Measurements from ENCODE around the gene DEPDC1B. TPM values are rescaled to one million over a fixed set of nuclear protein-coding genes. Genes with fewer than 3 reads are reported as not detected.

The DEPDC1B gene
- total RNA-seq: 10 to 100 TPM in 1 of 2 donors, 1 to 10 TPM in 1; 7.9 to 18.3 TPM

GRCh38 chr5:60699609-60700415, at the start of gene DEPDC1B:
TSS of gene DEPDC1B (minus strand) at chr5:60700166. CDS start at chr5:60700093, 73 bp downstream.

Other genes starting within 250 kb of the DEPDC1B start
- under 1 TPM; 0.34 to 1.00 TPM for gene ELOVL7, start 144.1 kb upstream of the DEPDC1B start, total RNA-seq
- 10 to 100 TPM; 15.1 to 15.3 TPM for gene ERCC8, start 244.9 kb upstream of the DEPDC1B start, total RNA-seq
- 10 to 100 TPM; 13.1 to 20.3 TPM for gene NDUFAF2, start 245.0 kb upstream of the DEPDC1B start, total RNA-seq

Data from melanocyte of skin (primary cell).